WTC11 (cell line): Measurements from ENCODE around the gene SERPINA4.

Experiments
- ATF1 ChIP-seq: sonication (generic); formaldehyde crosslinking; IDR thresholded peaks from 2 replicates; pipeline ENCODE4 v1.8.1; 2023; ENCODE audit warnings: mild to moderate bottlenecking, moderate library complexity, missing genetic modification reagents
- CREM ChIP-seq: sonication (generic); formaldehyde crosslinking; IDR thresholded peaks from 2 replicates; pipeline ENCODE4 v1.8.1; 2022; ENCODE audit warnings: mild to moderate bottlenecking, missing genetic modification reagents, moderate library complexity
- CTCF ChIP-seq: fragments of 200-600 bp; IDR thresholded peaks from 2 replicates; pipeline ENCODE4 v1.8.0; 2022; ENCODE audit warnings: antibody characterized with exemption
- ESRRA ChIP-seq: sonication (generic); formaldehyde crosslinking; IDR thresholded peaks from 2 replicates; pipeline ENCODE4 v1.8.1; 2022; ENCODE audit warnings: mild to moderate bottlenecking, missing genetic modification reagents, borderline replicate concordance
- ETV6 ChIP-seq: sonication (generic); formaldehyde crosslinking; IDR thresholded peaks from 2 replicates; pipeline ENCODE4 v1.8.1; 2022; ENCODE audit warnings: mild to moderate bottlenecking, missing genetic modification reagents
- FOXK1 ChIP-seq: sonication (generic); formaldehyde crosslinking; IDR thresholded peaks from 2 replicates; pipeline ENCODE4 v1.8.0; 2022; ENCODE audit warnings: mild to moderate bottlenecking, moderate library complexity, missing genetic modification reagents
- KAT7 ChIP-seq: sonication (generic); formaldehyde crosslinking; IDR thresholded peaks from 2 replicates; pipeline ENCODE4 v1.8.1; 2023; ENCODE audit warnings: missing genetic modification reagents, mild to moderate bottlenecking, borderline replicate concordance
- MAX ChIP-seq: sonication (generic); formaldehyde crosslinking; IDR thresholded peaks from 2 replicates; pipeline ENCODE4 v1.8.0; 2022; ENCODE audit warnings: mild to moderate bottlenecking, missing genetic modification reagents
- NR3C1 ChIP-seq: sonication (generic); formaldehyde crosslinking; conservative IDR thresholded peaks from 2 replicates; pipeline ENCODE4 v1.8.1; 2023; ENCODE audit warnings: low read depth, mild to moderate bottlenecking, missing genetic modification reagents
- RORB ChIP-seq: fragments of 250-450 bp; sonication (Bioruptor Pico); IDR thresholded peaks from 2 replicates; pipeline ENCODE4 v1.9.0; 2021; ENCODE audit warnings: mild to moderate bottlenecking
- USF2 ChIP-seq: sonication (generic); formaldehyde crosslinking; IDR thresholded peaks from 2 replicates; pipeline ENCODE4 v1.8.1; 2023; ENCODE audit warnings: mild to moderate bottlenecking, missing genetic modification reagents, moderate library complexity
- ZBTB21 ChIP-seq: sonication (generic); formaldehyde crosslinking; IDR thresholded peaks from 2 replicates; pipeline ENCODE4 v1.8.1; 2023; ENCODE audit warnings: mild to moderate bottlenecking, missing genetic modification reagents, borderline replicate concordance
- ZBTB43 ChIP-seq: sonication (generic); formaldehyde crosslinking; IDR thresholded peaks from 2 replicates; pipeline ENCODE4 v1.8.1; 2023; ENCODE audit warnings: mild to moderate bottlenecking, missing genetic modification reagents
- ZNF121 ChIP-seq: sonication (generic); formaldehyde crosslinking; IDR thresholded peaks from 2 replicates; pipeline ENCODE4 v1.8.0; 2023; ENCODE audit warnings: missing genetic modification reagents

GRCh38 chr14:94592457-94592856, 31.2 kb downstream of the SERPINA4 start:
- TF ChIP-seq USF2 (CRISPR knock-in tag) (no peak), CTCF (no peak), FOXK1 (CRISPR knock-in tag) (no peak), ZBTB21 (CRISPR knock-in tag) (no peak), ZBTB43 (CRISPR knock-in tag) (no peak), ZNF121 (CRISPR knock-in tag) (no peak), MAX (CRISPR knock-in tag) (no peak), ESRRA (CRISPR knock-in tag) (no peak), KAT7 (CRISPR knock-in tag) (no peak), CREM (no peak), ETV6 (CRISPR knock-in tag) (no peak), RORB (no peak), NR3C1 (CRISPR knock-in tag) (no peak), ATF1 (no peak)
